ENCODE results near the gene AHNAK2.

Gene AHNAK2

DNA sequence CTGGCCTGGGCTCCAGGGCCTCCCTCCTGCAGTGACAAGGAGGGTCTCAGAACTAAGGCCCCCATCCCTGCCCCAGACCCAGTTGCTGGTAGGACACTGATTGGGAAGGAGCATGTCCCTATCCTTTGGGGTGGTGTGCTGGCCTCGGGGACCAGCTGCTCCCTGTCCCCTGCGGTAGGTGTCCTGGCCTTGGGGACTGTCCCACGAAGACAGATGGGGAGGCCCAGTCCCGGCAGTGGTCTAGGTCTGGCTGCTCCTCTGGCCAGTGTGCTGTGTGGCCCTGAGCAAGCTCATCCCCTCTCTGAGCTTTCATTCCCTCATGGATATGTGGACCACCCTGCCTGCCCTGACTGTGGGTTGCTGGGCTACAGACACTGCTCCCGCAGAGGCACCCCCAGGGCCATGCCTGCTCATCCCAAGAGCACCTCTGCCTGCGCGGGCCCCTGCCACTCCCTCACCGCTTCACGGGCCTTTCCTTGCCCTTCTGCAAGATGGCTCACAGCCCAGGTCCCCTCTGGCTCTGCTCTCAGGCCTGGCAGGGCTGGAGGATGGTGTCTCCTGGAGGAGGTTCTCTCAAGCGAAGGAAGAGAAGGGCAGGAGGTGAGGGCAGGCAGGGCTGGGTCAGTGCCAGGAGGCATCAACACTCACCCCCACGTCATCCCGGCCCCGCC lies 12.5 kb downstream of the AHNAK2 start:
- H3K27me3 ChIP-seq (ENCODE audit: insufficient read depth, poor library complexity, severe bottlenecking): peaks cover 43% of the 10 kb centered on the region
- TF ChIP-seq POLR2AphosphoS5 (IDR thresholded peaks at IDR 0.05; ENCODE audit: low read depth): no peak
- no peak for TF ChIP-seq SPI1 (IDR thresholded peaks at IDR 0.05; ENCODE audit: borderline replicate concordance, low read depth)
- TF ChIP-seq, protein P1, sequence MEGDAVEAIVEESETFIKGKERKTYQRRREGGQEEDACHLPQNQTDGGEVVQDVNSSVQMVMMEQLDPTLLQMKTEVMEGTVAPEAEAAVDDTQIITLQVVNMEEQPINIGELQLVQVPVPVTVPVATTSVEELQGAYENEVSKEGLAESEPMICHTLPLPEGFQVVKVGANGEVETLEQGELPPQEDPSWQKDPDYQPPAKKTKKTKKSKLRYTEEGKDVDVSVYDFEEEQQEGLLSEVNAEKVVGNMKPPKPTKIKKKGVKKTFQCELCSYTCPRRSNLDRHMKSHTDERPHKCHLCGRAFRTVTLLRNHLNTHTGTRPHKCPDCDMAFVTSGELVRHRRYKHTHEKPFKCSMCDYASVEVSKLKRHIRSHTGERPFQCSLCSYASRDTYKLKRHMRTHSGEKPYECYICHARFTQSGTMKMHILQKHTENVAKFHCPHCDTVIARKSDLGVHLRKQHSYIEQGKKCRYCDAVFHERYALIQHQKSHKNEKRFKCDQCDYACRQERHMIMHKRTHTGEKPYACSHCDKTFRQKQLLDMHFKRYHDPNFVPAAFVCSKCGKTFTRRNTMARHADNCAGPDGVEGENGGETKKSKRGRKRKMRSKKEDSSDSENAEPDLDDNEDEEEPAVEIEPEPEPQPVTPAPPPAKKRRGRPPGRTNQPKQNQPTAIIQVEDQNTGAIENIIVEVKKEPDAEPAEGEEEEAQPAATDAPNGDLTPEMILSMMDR (IDR thresholded peaks at IDR 0.05; ENCODE audit: insufficient read depth, low read length): no peak
- TF ChIP-seq, protein P2, sequence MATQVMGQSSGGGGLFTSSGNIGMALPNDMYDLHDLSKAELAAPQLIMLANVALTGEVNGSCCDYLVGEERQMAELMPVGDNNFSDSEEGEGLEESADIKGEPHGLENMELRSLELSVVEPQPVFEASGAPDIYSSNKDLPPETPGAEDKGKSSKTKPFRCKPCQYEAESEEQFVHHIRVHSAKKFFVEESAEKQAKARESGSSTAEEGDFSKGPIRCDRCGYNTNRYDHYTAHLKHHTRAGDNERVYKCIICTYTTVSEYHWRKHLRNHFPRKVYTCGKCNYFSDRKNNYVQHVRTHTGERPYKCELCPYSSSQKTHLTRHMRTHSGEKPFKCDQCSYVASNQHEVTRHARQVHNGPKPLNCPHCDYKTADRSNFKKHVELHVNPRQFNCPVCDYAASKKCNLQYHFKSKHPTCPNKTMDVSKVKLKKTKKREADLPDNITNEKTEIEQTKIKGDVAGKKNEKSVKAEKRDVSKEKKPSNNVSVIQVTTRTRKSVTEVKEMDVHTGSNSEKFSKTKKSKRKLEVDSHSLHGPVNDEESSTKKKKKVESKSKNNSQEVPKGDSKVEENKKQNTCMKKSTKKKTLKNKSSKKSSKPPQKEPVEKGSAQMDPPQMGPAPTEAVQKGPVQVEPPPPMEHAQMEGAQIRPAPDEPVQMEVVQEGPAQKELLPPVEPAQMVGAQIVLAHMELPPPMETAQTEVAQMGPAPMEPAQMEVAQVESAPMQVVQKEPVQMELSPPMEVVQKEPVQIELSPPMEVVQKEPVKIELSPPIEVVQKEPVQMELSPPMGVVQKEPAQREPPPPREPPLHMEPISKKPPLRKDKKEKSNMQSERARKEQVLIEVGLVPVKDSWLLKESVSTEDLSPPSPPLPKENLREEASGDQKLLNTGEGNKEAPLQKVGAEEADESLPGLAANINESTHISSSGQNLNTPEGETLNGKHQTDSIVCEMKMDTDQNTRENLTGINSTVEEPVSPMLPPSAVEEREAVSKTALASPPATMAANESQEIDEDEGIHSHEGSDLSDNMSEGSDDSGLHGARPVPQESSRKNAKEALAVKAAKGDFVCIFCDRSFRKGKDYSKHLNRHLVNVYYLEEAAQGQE (IDR thresholded peaks at IDR 0.05; ENCODE audit: insufficient replicate concordance, low read depth): no peak
- TF ChIP-seq GABPA (IDR thresholded peaks at IDR 0.05; ENCODE audit: low read depth): no peak
- H3K4me3 ChIP-seq (replicated peaks; ENCODE audit: insufficient read depth, low read length): no peak overlapping the region
- no peak overlapping the region for H3K27ac ChIP-seq (replicated peaks)
- DNase-seq (ENCODE audit: low read depth in 1 of 2, low spot score in 1 of 2): no peak

DNA sequence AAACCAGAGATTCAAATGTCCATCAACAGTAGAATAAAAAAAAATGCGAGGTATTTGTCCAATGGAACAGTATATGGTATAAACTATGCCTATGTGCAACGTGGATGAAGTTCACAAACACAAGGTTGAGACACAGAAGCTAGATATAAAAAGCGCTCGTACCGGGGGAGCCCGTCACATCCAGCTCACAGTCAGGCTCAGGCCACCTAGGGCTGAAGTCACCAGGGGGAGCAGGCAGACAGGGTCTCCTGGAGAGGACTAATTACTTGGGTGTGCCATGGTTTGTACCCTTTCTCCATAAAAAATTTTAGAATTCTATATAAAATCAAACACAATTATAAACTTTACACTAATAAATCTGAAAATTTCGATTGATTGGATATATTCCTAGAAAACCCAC lies 13.6 kb downstream of the AHNAK2 start:
- Histone ChIP-seq H3K4me3 (replicated peaks; ENCODE audit: insufficient read depth, low read length) (no peak overlapping the region), H3K27me3 (ENCODE audit: insufficient read depth, poor library complexity, severe bottlenecking) (peaks cover 39% of the 10 kb centered on the region), H3K27ac (replicated peaks) (no peak overlapping the region)
- no peak for TF ChIP-seq POLR2AphosphoS5 (IDR thresholded peaks at IDR 0.05; ENCODE audit: low read depth)
- TF ChIP-seq, protein P2 (IDR thresholded peaks at IDR 0.05; ENCODE audit: insufficient replicate concordance, low read depth): no peak
- TF ChIP-seq GABPA (IDR thresholded peaks at IDR 0.05; ENCODE audit: low read depth): no peak
- TF ChIP-seq SPI1 (IDR thresholded peaks at IDR 0.05; ENCODE audit: borderline replicate concordance, low read depth): no peak
- TF ChIP-seq, protein P1 (IDR thresholded peaks at IDR 0.05; ENCODE audit: insufficient read depth, low read length): no peak
- DNase-seq (ENCODE audit: low read depth in 1 of 2, low spot score in 1 of 2): no peak

DNA sequence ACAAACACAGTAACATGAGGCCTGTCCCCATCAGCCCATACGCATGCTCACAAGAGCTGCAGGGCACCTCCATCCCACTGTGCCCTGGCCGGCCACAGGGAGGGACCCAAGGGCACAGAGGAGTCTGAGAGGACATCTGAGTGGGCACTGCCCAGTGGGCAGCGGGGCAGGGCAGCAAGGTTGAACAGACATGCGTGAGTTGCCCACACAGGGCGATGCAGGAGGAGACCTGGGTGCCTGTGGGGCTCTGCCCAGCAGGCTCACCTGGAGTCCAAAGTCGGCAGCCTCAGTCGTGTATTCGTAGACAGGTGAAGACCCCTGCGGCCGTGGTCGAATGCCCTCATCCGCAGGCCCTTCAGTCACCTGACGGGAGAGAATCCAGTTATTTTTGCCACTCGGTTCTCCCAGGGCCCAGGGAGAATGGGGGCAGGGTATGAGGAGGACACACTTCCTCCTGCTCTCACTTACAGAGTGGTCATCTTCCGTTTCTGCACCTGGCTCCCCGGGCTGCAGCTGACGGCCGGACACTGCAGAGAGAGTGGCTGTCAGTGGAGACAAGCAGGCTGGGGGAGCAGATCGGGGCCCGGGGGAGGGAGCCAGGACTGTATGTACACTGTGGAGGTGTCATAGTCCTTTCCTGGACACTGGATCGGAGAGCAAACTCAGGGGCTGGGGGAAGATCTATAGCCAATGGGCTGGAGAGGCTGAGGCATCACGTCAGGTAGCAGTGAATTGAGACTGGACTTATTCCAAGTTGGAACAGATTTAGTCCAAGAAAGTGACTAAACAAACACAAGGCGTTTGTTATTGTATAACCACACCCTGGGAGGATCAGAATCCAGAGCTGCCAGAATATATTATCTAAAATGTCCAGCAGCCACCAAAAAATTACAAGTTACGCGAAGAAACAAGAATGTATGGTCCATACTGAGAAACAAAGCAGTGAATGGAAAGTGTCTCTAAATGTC lies 20.7 kb downstream of the AHNAK2 start:
- Histone ChIP-seq H3K4me3 (replicated peaks; ENCODE audit: insufficient read depth, low read length) (no peak overlapping the region), H3K27me3 (ENCODE audit: insufficient read depth, poor library complexity, severe bottlenecking) (peaks cover 2% of the 10 kb centered on the region), H3K27ac (replicated peaks) (no peak overlapping the region)
- no peak for TF ChIP-seq SPI1 (IDR thresholded peaks at IDR 0.05; ENCODE audit: borderline replicate concordance, low read depth)
- TF ChIP-seq, protein P1 (IDR thresholded peaks at IDR 0.05; ENCODE audit: insufficient read depth, low read length): no peak
- DNase-seq (ENCODE audit: low read depth in 1 of 2, low spot score in 1 of 2): no peak

Data from HL-60 (cell line).